Naive thymus-derived CD8-positive, alpha-beta T cell (primary cell): ENCODE measurements around the gene MAB21L3. TPM values are rescaled to one million over a fixed set of nuclear protein-coding genes. Genes with fewer than 3 reads are reported as not detected.

Source experiments
- ATAC-seq, 2 donors: fragments of 150-1000 bp; cut with Tn5 transposase in 1 of 2; sonication (Bioruptor Pico), chemical (Tn5 transposase) in 1 of 2; 1 replicate in 1 of 2; 2 replicates in 1 of 2; pipeline ENCODE4 v1.10.0; 2021; ENCODE audit warnings: mild to moderate bottlenecking in 2 of 2, moderate library complexity in 2 of 2
- POLR2A ChIA-PET: fragments of 350-600 bp; sonication (Branson Sonifier 250); formaldehyde crosslinking; loops from one replicate; lab custom pipeline; 2021; ENCODE audit warnings: antibody characterized with exemption; lab: Charles Lee
- DNase-seq, 10 donors: peaks; one replicate each; pipeline versions ENCODE4 v3.0.0 to v3.0.0-alpha.2; 2020 to 2022
- H3K27ac Mint-ChIP-seq, 10 donors: one replicate each; pipeline ENCODE4 v1.8.0; 2020 to 2022; ENCODE audit warnings: mild to moderate bottlenecking in 10 of 10, mixed read lengths in 10 of 10, moderate library complexity in 4 of 10, inconsistent platforms in 1 of 10
- H3K27me3 Mint-ChIP-seq, 5 donors: one replicate each; pipeline ENCODE4 v1.8.0; 2021 to 2022; ENCODE audit warnings: mixed read lengths in 5 of 5
- H3K36me3 Mint-ChIP-seq, 3 donors: one replicate each; pipeline ENCODE4 v1.8.0; 2020 to 2022; ENCODE audit warnings: mixed read lengths in 3 of 3, mild to moderate bottlenecking in 2 of 3, inconsistent platforms in 1 of 3
- H3K4me1 Mint-ChIP-seq, 4 donors: one replicate each; pipeline ENCODE4 v1.8.0; 2021 to 2022; ENCODE audit warnings: mixed read lengths in 4 of 4
- H3K4me3 Mint-ChIP-seq, 10 donors: one replicate each; pipeline ENCODE4 v1.8.0; 2020 to 2022; ENCODE audit warnings: mild to moderate bottlenecking in 10 of 10, mixed read lengths in 10 of 10, moderate library complexity in 6 of 10, inconsistent platforms in 1 of 10
- H3K9me3 Mint-ChIP-seq, 9 donors: one replicate each; pipeline ENCODE4 v1.8.0; 2020 to 2022; ENCODE audit warnings: mixed read lengths in 9 of 9, mild to moderate bottlenecking in 3 of 9, inconsistent platforms in 1 of 9, moderate library complexity in 1 of 9
- polyA plus RNA-seq, 3 donors: library from polyadenylated mRNA; unstranded; fragments of 300-500 nt; fragmentation: Illumina TruSeq; gene quantifications; one replicate each; pipeline ENCODE4 v1.2.3, GENCODE V29; 2021
- total RNA-seq, 8 experiments: library from RNA in 2 of 8; stranded (reverse) in 2 of 8; gene quantifications; one replicate each; pipeline ENCODE4 v1.2.3 and lab custom pipeline; 2021 to 2026

Gene MAB21L3
- total and polyA plus RNA-seq, 5 experiments from 2014 or later = not detected

- H3K27ac Mint-ChIP-seq = peak overlapping the region in 1 of 10 donors; percentile 2
- peaks cover 0 to 5% (median 4%) of the 10 kb centered on the region in 3 donors for H3K36me3 Mint-ChIP-seq
- ATAC-seq = no peak
- H3K9me3 Mint-ChIP-seq = peaks cover 0 to 10% (median 6%) of the 10 kb centered on the region in 9 donors
- POLR2A ChIA-PET = no interaction called here
- no peak for DNase-seq
- peaks cover 0 to 7% (median 3%) of the 10 kb centered on the region in 5 donors for H3K27me3 Mint-ChIP-seq
- H3K4me3 Mint-ChIP-seq = no peak overlapping the region
- H3K4me1 Mint-ChIP-seq = peaks cover 32 to 49% (median 40%) of the 10 kb centered on the region in 4 donors
These were observed 36.8 kb downstream of the MAB21L3 start for GRCh38 chr1:116147972-116148371.

- DNase-seq = no peak
- peaks cover 0 to 4% (median 4%) of the 10 kb centered on the region in 3 donors for H3K36me3 Mint-ChIP-seq
- H3K27ac Mint-ChIP-seq = peak overlapping the region in 2 of 10 donors; percentile 37 to 68
- POLR2A ChIA-PET = interaction anchor here (1.2 to 2.8 kb wide), 2 partner anchors 9 to 269 kb away, joined by 3 to 12 read pairs; no protein-coding TSS in a partner anchor
- no peak overlapping the region for H3K4me3 Mint-ChIP-seq
- H3K27me3 Mint-ChIP-seq = peaks cover 0 to 4% (median 2%) of the 10 kb centered on the region in 5 donors
- H3K4me1 Mint-ChIP-seq = peaks cover 32 to 49% (median 40%) of the 10 kb centered on the region in 4 donors
- peaks cover 0 to 6% (median 4%) of the 10 kb centered on the region in 9 donors for H3K9me3 Mint-ChIP-seq
- ATAC-seq = no peak
These were observed 37.8 kb downstream of the MAB21L3 start for GRCh38 chr1:116148967-116149366.

- no peak for ATAC-seq
- no peak for DNase-seq
- Mint-ChIP-seq H3K4me1 (peaks cover 28 to 44% (median 38%) of the 10 kb centered on the region in 4 donors), H3K9me3 (no peaks in the 10 kb centered on the region), H3K4me3 (peak overlapping the region in 2 of 10 donors; percentile 82 to 89), H3K36me3 (no peaks in the 10 kb centered on the region), H3K27ac (peak overlapping the region in 9 of 10 donors; percentile 36 to 96 (median 92)), H3K27me3 (no peaks in the 10 kb centered on the region)
- POLR2A ChIA-PET = interaction anchor here (0.5 to 2.8 kb wide), 12 partner anchors 10 to 1783 kb away, joined by 3 to 15 read pairs (median 4); no protein-coding TSS in a partner anchor
These were observed 39.2 kb downstream of the MAB21L3 start for GRCh38 chr1:116150368-116150767.

- H3K27me3 Mint-ChIP-seq = no peaks in the 10 kb centered on the region
- POLR2A ChIA-PET = interaction anchor here (0.5 to 2.1 kb wide), 6 partner anchors 12 to 759 kb away, joined by 3 to 15 read pairs (median 6); no protein-coding TSS in a partner anchor
- H3K9me3 Mint-ChIP-seq = peaks cover 0 to 3% (median 0%) of the 10 kb centered on the region in 9 donors
These were observed 40.8 kb downstream of the MAB21L3 start for GRCh38 chr1:116151739-116152576.

GRCh38 chr1:116152577-116152943 lies 41.4 kb downstream of the MAB21L3 start:
- peak overlapping the region in 6 of 10 donors; percentile 10 to 61 (median 40) for H3K27ac Mint-ChIP-seq

More at GRCh38 chr1:116151739-116152576, 40.8 kb downstream of the MAB21L3 start:
- Mint-ChIP-seq H3K36me3 (no peaks in the 10 kb centered on the region), H3K4me1 (peaks cover 21 to 36% (median 30%) of the 10 kb centered on the region in 4 donors), H3K4me3 (peak overlapping the region; percentile 75 to 89 (median 85)), H3K27ac (peak overlapping the region; percentile 85 to 97 (median 94))
- ATAC-seq (peak; percentile 90 to 95), DNase-seq (peak; percentile 70 to 82 (median 76))

GRCh38 chr1:116152950-116153691 lies 41.9 kb downstream of the MAB21L3 start:
- Mint-ChIP-seq H3K36me3 (peaks cover 0 to 2% (median 0%) of the 10 kb centered on the region in 3 donors), H3K4me1 (peaks cover 21 to 32% (median 23%) of the 10 kb centered on the region in 4 donors), H3K27ac (peak overlapping the region in 5 of 10 donors; percentile 10 to 70 (median 52)), H3K9me3 (peaks cover 0 to 11% (median 2%) of the 10 kb centered on the region in 9 donors), H3K4me3 (peak overlapping the region in 1 of 10 donors; percentile 6), H3K27me3 (no peaks in the 10 kb centered on the region)
- ATAC-seq (no peak), DNase-seq (no peak)
- POLR2A ChIA-PET = no interaction called here

More at GRCh38 chr1:116152577-116152943, 41.4 kb downstream of the MAB21L3 start:
- ATAC-seq (no peak), DNase-seq (no peak)
- Mint-ChIP-seq H3K36me3 (no peaks in the 10 kb centered on the region), H3K4me3 (peak overlapping the region in 9 of 10 donors; percentile 9 to 89 (median 71)), H3K9me3 (peaks cover 0 to 7% (median 0%) of the 10 kb centered on the region in 9 donors), H3K4me1 (peaks cover 21 to 32% (median 25%) of the 10 kb centered on the region in 4 donors), H3K27me3 (no peaks in the 10 kb centered on the region)
- POLR2A ChIA-PET = interaction anchor here (0.5 kb wide), 1 partner anchor 758 kb away, joined by 3 read pairs; no protein-coding TSS in a partner anchor

GRCh38 chr1:116153692-116154031 lies 42.5 kb downstream of the MAB21L3 start:
- peaks cover 0 to 2% (median 2%) of the 10 kb centered on the region in 3 donors for H3K36me3 Mint-ChIP-seq

GRCh38 chr1:116154536-116154935 lies 43.3 kb downstream of the MAB21L3 start:
- Mint-ChIP-seq H3K36me3 (peaks cover 0 to 8% (median 3%) of the 10 kb centered on the region in 3 donors), H3K27ac (peak overlapping the region in 1 of 10 donors; percentile 54), H3K4me1 (peaks cover 19 to 26% (median 23%) of the 10 kb centered on the region in 4 donors), H3K4me3 (peak overlapping the region in 1 of 10 donors; percentile 19), H3K9me3 (peaks cover 0 to 22% (median 10%) of the 10 kb centered on the region in 9 donors), H3K27me3 (no peaks in the 10 kb centered on the region)
- ATAC-seq (no peak), DNase-seq (no peak)
- POLR2A ChIA-PET = no interaction called here

More at GRCh38 chr1:116153692-116154031, 42.5 kb downstream of the MAB21L3 start:
- H3K9me3 Mint-ChIP-seq = peaks cover 0 to 17% (median 2%) of the 10 kb centered on the region in 9 donors
- no peak overlapping the region for H3K4me3 Mint-ChIP-seq
- ATAC-seq (no peak), DNase-seq (no peak)
- H3K4me1 Mint-ChIP-seq = peaks cover 21 to 32% (median 23%) of the 10 kb centered on the region in 4 donors
- H3K27me3 Mint-ChIP-seq = no peaks in the 10 kb centered on the region
- POLR2A ChIA-PET = no interaction called here
- peak overlapping the region in 3 of 10 donors; percentile 32 to 70 (median 54) for H3K27ac Mint-ChIP-seq

GRCh38 chr1:116157096-116157495 lies 45.9 kb downstream of the MAB21L3 start:
- no peak overlapping the region for H3K4me3 Mint-ChIP-seq
- H3K27me3 Mint-ChIP-seq = peaks cover 0 to 1% (median 0%) of the 10 kb centered on the region in 5 donors
- no peak overlapping the region for H3K27ac Mint-ChIP-seq
- POLR2A ChIA-PET = interaction anchor here (1.0 kb wide), 1 partner anchor 8 kb away, joined by 3 read pairs; no protein-coding TSS in a partner anchor
- H3K9me3 Mint-ChIP-seq = peaks cover 0 to 22% (median 10%) of the 10 kb centered on the region in 9 donors
- peaks cover 0 to 8% (median 3%) of the 10 kb centered on the region in 3 donors for H3K36me3 Mint-ChIP-seq
- no peak for DNase-seq
- H3K4me1 Mint-ChIP-seq = peaks cover 0 to 2% (median 1%) of the 10 kb centered on the region in 4 donors
- ATAC-seq = no peak

- POLR2A ChIA-PET = no interaction called here
- H3K27me3 Mint-ChIP-seq = peaks cover 0 to 1% (median 0%) of the 10 kb centered on the region in 5 donors
- DNase-seq (no peak), ATAC-seq (no peak)
- peaks cover 0 to 8% (median 3%) of the 10 kb centered on the region in 3 donors for H3K36me3 Mint-ChIP-seq
- no peak overlapping the region for H3K4me3 Mint-ChIP-seq
- peaks cover 0 to 22% (median 10%) of the 10 kb centered on the region in 9 donors for H3K9me3 Mint-ChIP-seq
- no peak overlapping the region for H3K27ac Mint-ChIP-seq
- peaks cover 0 to 2% (median 0%) of the 10 kb centered on the region in 4 donors for H3K4me1 Mint-ChIP-seq
These were observed 48.0 kb downstream of the MAB21L3 start for GRCh38 chr1:116159177-116159576.

- POLR2A ChIA-PET = interaction anchor here (1.1 kb wide), 1 partner anchor 9 kb away, joined by 4 read pairs; no protein-coding TSS in a partner anchor
- H3K27ac Mint-ChIP-seq = no peak overlapping the region
- ATAC-seq (no peak), DNase-seq (no peak)
- peaks cover 0 to 1% (median 0%) of the 10 kb centered on the region in 5 donors for H3K27me3 Mint-ChIP-seq
- peaks cover 0 to under 1% (median 0%) of the 10 kb centered on the region in 4 donors for H3K4me1 Mint-ChIP-seq
- peaks cover 0 to 22% (median 10%) of the 10 kb centered on the region in 9 donors for H3K9me3 Mint-ChIP-seq
- peaks cover 0 to 8% (median 3%) of the 10 kb centered on the region in 3 donors for H3K36me3 Mint-ChIP-seq
- H3K4me3 Mint-ChIP-seq = no peak overlapping the region
These were observed 48.4 kb downstream of the MAB21L3 start for GRCh38 chr1:116159611-116160010.
